Stimulated activated naive CD8-positive, alpha-beta T cell treated with anti-CD3 and anti-CD28 coated beads, Interleukin-15, Interleukin-2, amounts not matched to agents 100 U/mL and 50 U/mL, for 24 hours (primary cell): ENCODE results near the gene CCT8L2.
"Not testable (repeated sequence)": the region's sequence is repeated elsewhere in the genome, so short reads cannot be mapped to it uniquely, and the experiment has no call there.

Experiments used
- ATAC-seq: fragments of 150-1000 bp; cut with Tn5 transposase; one replicate; pipeline ENCODE4 v1.10.0; 2021
- DNase-seq: peaks from one replicate; pipeline ENCODE4 v3.0.0; 2021

The CCT8L2 gene

DNA sequence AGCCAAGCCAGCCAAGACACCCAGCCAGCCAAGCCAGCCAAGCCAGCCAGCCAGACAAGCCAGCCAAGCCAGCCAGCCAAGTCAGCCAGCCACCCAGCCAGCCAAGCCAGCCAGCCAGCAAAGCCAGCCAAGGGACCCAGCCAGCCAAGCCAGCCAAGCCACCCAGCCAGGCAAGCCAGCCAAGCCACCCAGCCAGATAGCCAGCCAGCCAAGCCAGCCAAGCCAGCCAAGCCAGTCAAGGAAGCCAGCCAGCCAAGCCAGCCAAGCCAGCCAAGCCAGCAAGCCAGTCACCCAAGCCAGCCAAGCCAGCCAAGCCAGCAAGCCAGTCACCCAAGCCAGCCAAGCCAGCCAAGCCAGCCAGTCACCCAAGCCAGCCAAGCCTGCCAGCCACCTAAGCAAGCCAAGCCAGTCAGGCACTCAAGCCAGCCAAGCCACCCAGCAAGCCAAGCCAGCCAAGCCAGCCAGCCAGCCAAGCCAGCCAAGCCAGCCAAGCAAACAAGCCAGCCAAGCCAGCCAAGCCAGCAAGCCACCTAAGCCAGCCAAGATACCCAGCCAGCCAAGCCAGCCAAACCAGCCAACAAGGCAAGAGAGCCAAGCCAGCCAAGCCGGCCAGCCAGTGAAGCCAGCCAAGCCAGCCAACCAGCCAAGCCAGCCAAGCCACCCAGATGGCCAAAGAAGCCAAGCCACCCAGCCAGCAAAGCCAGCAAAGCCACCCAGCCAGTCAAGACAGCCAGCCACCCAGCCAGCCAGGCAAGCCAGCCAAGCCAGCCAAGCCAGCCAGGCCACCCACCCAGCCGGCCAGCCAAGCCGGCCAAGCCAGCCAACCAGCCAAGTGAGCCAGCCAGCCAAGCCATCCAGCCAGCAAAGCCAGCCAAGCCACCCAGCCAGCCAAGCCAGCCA, 33.3 kb downstream of the CCT8L2 start:
- no peak for ATAC-seq
- DNase-seq = no peak

DNA sequence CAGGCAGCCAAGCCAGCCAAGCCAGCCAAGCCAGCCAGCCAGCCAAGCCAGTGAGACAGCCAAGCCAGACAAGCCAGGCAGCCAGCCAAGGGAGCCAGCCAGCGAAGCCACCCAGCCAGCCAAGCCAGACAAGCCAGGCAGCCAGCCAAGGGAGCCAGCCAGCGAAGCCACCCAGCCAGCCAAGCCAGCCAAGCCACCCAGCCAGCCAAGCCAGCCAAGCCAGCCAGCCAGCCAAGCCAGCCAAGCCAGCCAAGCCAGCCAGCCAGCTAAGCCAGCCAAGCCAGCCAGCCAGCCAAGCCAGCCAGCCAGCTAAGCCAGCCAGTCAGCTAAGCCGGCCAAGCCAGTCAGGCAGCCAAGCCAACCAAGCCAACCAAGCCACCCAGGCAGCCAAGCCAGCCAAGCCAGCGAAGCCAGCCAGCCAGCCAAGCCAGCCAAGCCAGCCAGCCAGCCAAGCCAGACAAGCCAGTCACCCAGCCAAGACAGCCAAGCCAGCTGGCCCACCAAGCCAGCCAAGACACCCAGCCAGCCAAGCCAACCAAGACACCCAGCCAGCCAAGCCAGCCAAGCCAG, 34.1 kb downstream of the CCT8L2 start:
- ATAC-seq, DNase-seq: not testable (repeated sequence)

DNA sequence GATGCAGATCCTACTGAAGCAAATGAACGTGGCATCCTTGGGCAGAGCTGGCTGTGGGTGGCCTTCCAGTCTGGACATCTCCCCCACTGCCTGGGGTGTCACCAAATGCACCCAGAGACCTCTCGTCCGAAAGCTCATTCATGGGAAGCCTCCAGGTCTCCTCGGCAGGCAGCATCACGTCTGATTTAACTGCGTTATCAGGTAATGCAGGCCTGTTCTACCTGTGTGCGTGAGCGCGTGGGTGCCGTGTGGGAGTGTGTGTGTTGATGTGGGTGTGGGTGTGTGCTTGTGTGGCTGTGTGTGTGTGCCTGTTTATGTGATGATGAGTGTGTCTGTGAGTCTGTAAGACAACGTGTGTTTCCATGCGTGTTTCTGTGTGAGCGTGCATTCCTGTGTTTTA, 35.1 kb downstream of the CCT8L2 start:
- not testable (repeated sequence) for DNase-seq, ATAC-seq

DNA sequence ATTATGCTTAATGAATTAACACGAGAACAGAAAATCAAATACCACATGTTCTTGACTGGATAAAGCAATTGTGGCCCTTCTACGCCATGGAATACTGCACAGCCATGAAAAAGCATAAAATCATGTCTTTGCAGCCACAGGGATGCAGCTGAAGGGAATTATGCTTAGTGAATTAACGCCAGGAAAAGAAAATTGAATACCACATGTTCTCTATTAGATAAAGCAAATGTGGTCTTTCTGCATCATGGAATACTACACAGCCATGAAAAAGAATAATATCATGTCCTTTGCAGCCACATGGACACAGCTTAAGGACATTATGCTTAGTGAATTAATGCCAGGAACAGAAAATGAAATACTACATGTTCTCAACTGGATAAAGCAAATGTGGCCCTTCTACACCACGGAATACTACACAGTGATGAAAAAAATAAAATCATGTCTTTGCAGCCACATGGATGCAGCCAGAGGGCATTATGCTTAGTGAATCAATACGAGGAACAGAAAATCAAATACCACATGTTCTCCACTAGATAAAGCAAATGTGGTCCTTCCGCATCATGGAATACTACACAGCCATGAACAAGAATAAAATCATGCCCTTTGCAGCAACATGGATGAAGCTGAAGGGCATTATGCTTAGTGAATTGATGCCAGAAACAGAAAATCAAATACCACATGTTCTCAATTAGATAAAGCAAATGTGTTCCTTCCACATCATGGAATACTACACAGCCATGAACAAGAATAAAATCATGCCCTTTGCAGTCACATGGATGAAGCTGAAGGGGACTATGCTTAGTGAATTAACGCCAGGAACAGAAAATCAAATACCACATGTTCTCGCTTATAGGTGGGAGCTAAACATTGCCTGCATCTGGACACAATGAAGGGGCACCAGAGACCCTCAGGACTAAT, 37.3 kb downstream of the CCT8L2 start:
- not testable (repeated sequence) for ATAC-seq, DNase-seq

DNA sequence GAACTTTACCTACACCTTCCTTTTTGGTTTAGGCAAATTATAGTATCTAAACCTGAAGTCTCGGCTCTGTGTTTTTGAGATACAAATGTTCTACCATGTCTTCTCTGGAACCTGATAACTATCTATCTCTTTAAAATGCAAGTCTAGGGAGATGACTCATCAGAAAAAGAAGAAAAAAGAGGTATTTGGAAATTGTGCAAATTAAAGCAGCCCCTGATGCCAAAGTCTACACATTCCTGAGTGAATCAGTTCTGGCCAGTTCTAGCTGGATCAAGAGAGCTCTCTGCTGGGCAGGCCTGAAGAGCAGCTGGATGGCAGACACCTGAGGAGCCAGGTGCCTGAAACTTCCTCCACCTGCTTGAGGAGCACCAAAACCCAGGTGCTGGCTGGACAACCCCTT, 49.3 kb downstream of the CCT8L2 start:
- not testable (repeated sequence) for DNase-seq, ATAC-seq
